Erythroblast (primary cell): ENCODE results near the gene FER1L5.

ENCODE experiments used
- GATA1 ChIP-seq: IDR thresholded peaks from 2 replicates; pipeline ENCODE4 v1.6.1; 2011; ENCODE audit warnings: low read depth, mild to moderate bottlenecking, control low read depth, low read length, moderate library complexity
- POLR2A ChIP-seq: IDR thresholded peaks from 2 replicates; pipeline ENCODE4 v1.6.1; 2011; ENCODE audit warnings: mild to moderate bottlenecking, low read length

GRCh38 chr2:96726131-96726530 is 83.6 kb downstream of the FER1L5 start:
- TF ChIP-seq POLR2A, result no peak
- no peak for TF ChIP-seq GATA1
